PFSK-1 (cell line): Measurements from ENCODE around the gene MYMX.

ENCODE experiments used
- FOXP2 ChIP-seq: optimal IDR thresholded peaks from 2 replicates; pipeline ENCODE3; 2011; ENCODE audit warnings: borderline replicate concordance, control low read depth, inconsistent platforms; ENCODE audit not compliant: insufficient read depth; ENCODE audit errors: extremely low read length, extremely low read depth
- POLR2AphosphoS5 ChIP-seq: IDR thresholded peaks from 2 replicates; pipeline ENCODE4 v1.6.1; 2012; ENCODE audit warnings: low read depth, mild to moderate bottlenecking, control low read depth, low read length, moderate library complexity
- REST ChIP-seq, 2 experiments: IDR thresholded peaks; 2 replicates each; pipeline versions ENCODE4 v1.6.1 to v1.8.0; 2011 to 2012; ENCODE audit warnings: low read depth in 2 of 2, low read length in 2 of 2, control low read depth in 1 of 2, inconsistent platforms in 1 of 2, mild to moderate bottlenecking in 1 of 2, moderate library complexity in 1 of 2; ENCODE audit not compliant: insufficient read depth in 1 of 2
- SIN3A ChIP-seq: IDR thresholded peaks from 2 replicates; pipeline ENCODE4 v1.6.1; 2012; ENCODE audit warnings: mild to moderate bottlenecking, low read length, moderate library complexity, borderline replicate concordance; ENCODE audit not compliant: insufficient read depth
- TAF1 ChIP-seq: IDR thresholded peaks from 2 replicates; pipeline ENCODE4 v1.6.1; 2012; ENCODE audit warnings: low read length, control low read depth, borderline replicate concordance; ENCODE audit not compliant: insufficient read depth

The MYMX gene

GRCh38 chr6:44224965-44225305 lies 8.2 kb downstream of the MYMX start:
- TF ChIP-seq TAF1 (no peak), SIN3A (no peak), POLR2AphosphoS5 (no peak), FOXP2 (no peak), REST (IDR thresholded peaks at IDR 0.05; ENCODE audit: insufficient read depth in 1 of 2, low read depth in 2 of 2, low read length in 2 of 2) (no peak)

GRCh38 chr6:44225579-44226325 lies 9.0 kb downstream of the MYMX start:
- TF ChIP-seq FOXP2 (no peak), POLR2AphosphoS5 (no peak), REST (IDR thresholded peaks at IDR 0.05; ENCODE audit: insufficient read depth in 1 of 2, low read depth in 2 of 2, low read length in 2 of 2) (no peak), TAF1 (no peak), SIN3A (no peak)

- TF ChIP-seq SIN3A (no peak), REST (IDR thresholded peaks at IDR 0.05; ENCODE audit: insufficient read depth in 1 of 2, low read depth in 2 of 2, low read length in 2 of 2) (no peak), POLR2AphosphoS5 (no peak), FOXP2 (no peak), TAF1 (no peak)
Observed at GRCh38 chr6:44226368-44227147, 9.8 kb downstream of the MYMX start.

GRCh38 chr6:44227148-44227793 lies 10.5 kb downstream of the MYMX start:
- TF ChIP-seq POLR2AphosphoS5 (no peak), SIN3A (no peak), TAF1 (no peak), FOXP2 (no peak), REST (IDR thresholded peaks at IDR 0.05; ENCODE audit: insufficient read depth in 1 of 2, low read depth in 2 of 2, low read length in 2 of 2) (no peak)
